GM12891 (cell line): ENCODE measurements around the gene ADGRB3.

Source experiments
- PAX5 ChIP-seq: IDR thresholded peaks from 2 replicates; pipeline ENCODE4 v1.6.1; 2011; ENCODE audit warnings: low read length, moderate library complexity, mild to moderate bottlenecking; ENCODE audit not compliant: insufficient read depth, severe bottlenecking
- POLR2A ChIP-seq: IDR thresholded peaks from 2 replicates; pipeline ENCODE4 v1.6.1; 2011; ENCODE audit warnings: low read depth, low read length, control low read depth

DNA sequence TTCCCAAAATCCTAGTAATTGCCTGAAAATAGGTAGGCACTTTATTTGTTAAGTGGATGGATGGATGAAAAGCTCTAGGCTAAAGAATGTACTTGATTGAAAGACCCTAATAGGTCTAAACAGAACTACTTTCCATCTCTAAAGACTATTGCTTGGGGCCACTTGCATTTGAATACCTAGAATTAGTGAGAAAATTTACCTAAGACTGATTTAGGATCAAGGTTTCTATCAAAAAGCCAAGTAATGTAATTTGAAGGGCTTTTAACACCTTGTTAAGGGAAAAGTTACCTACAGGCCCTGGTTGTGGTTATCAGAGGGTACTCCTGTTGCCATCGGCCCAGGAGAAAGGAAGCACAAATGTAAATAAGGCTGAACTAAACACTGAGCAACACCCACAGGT, 581.0 kb downstream of the ADGRB3 start:
- TF ChIP-seq POLR2A (no peak), PAX5 (no peak)
